HEK293 (cell line): ENCODE data around the gene SETD7.

Experiments used
- GFI1B ChIP-seq: fragments of 450-650 bp; formaldehyde crosslinking; IDR thresholded peaks from 2 replicates; pipeline ENCODE4 v1.5.1; 2016; ENCODE audit warnings: missing biosample characterization, missing genetic modification characterization
- HOXA7 ChIP-seq: sonication (generic); formaldehyde crosslinking; IDR thresholded peaks from 2 replicates; pipeline ENCODE4 v1.8.1; 2022; ENCODE audit warnings: missing genetic modification reagents, borderline replicate concordance
- INSM2 ChIP-seq: fragments of 450-650 bp; formaldehyde crosslinking; IDR thresholded peaks from 2 replicates; pipeline ENCODE4 v1.5.1; 2016; ENCODE audit warnings: missing biosample characterization, missing genetic modification characterization
- KLF17 ChIP-seq: fragments of 450-650 bp; formaldehyde crosslinking; IDR thresholded peaks from 2 replicates; pipeline ENCODE4 v1.5.1; 2016; ENCODE audit warnings: missing biosample characterization, missing genetic modification characterization
- OSR2 ChIP-seq: fragments of 450-650 bp; formaldehyde crosslinking; IDR thresholded peaks from 2 replicates; pipeline ENCODE4 v1.5.1; 2016; ENCODE audit warnings: missing biosample characterization, missing genetic modification characterization
- PRDM1 ChIP-seq: fragments of 450-650 bp; formaldehyde crosslinking; IDR thresholded peaks from 2 replicates; pipeline ENCODE4; 2016; ENCODE audit warnings: missing biosample characterization, missing genetic modification characterization
- REPIN1 ChIP-seq: fragments of 450-650 bp; formaldehyde crosslinking; IDR thresholded peaks from 2 replicates; pipeline ENCODE4 v1.5.1; 2017; ENCODE audit warnings: missing biosample characterization, missing genetic modification characterization, low read depth
- SCRT2 ChIP-seq: fragments of 450-650 bp; formaldehyde crosslinking; IDR thresholded peaks from 2 replicates; pipeline ENCODE4 v1.5.1; 2016; ENCODE audit warnings: missing biosample characterization, missing genetic modification characterization
- SETDB1 ChIP-seq: IDR thresholded peaks from one replicate; pipeline ENCODE4 v1.6.1; 2017; ENCODE audit warnings: mild to moderate bottlenecking, low read length, moderate library complexity, mixed read lengths; ENCODE audit not compliant: insufficient read length
- TCF7L2 ChIP-seq: IDR thresholded peaks from 2 replicates; pipeline ENCODE4 v1.6.1; 2011; ENCODE audit warnings: low read depth, mild to moderate bottlenecking, inconsistent platforms, low read length, moderate library complexity, borderline replicate concordance
- YY2 ChIP-seq: fragments of 450-650 bp; formaldehyde crosslinking; IDR thresholded peaks from 2 replicates; pipeline ENCODE4 v1.5.1; 2016; ENCODE audit warnings: missing biosample characterization, missing genetic modification characterization
- ZBTB1 ChIP-seq: fragments of 450-650 bp; formaldehyde crosslinking; IDR thresholded peaks from 2 replicates; pipeline ENCODE4 v1.5.1; 2016; ENCODE audit warnings: missing biosample characterization, missing genetic modification characterization
- ZBTB17 ChIP-seq: fragments of 450-650 bp; formaldehyde crosslinking; IDR thresholded peaks from 2 replicates; pipeline ENCODE4 v1.5.1; 2016; ENCODE audit warnings: missing biosample characterization, missing genetic modification characterization
- ZBTB20 ChIP-seq: fragments of 450-650 bp; formaldehyde crosslinking; IDR thresholded peaks from 2 replicates; pipeline ENCODE4 v1.5.1; 2016; ENCODE audit warnings: missing biosample characterization, missing genetic modification characterization
- ZBTB6 ChIP-seq: fragments of 450-650 bp; formaldehyde crosslinking; IDR thresholded peaks from 2 replicates; pipeline ENCODE4 v1.5.1; 2017; ENCODE audit warnings: missing biosample characterization, missing genetic modification characterization
- ZFP3 ChIP-seq: fragments of 450-650 bp; formaldehyde crosslinking; IDR thresholded peaks from 2 replicates; pipeline ENCODE4 v1.5.1; 2016; ENCODE audit warnings: low read depth, missing biosample characterization, missing genetic modification characterization
- ZNF10 ChIP-seq: fragments of 450-650 bp; formaldehyde crosslinking; IDR thresholded peaks from 2 replicates; pipeline ENCODE4 v1.5.1; 2017; ENCODE audit warnings: missing biosample characterization, missing genetic modification characterization
- ZNF157 ChIP-seq: fragments of 450-650 bp; formaldehyde crosslinking; IDR thresholded peaks from 2 replicates; pipeline ENCODE4 v1.5.1; 2016; ENCODE audit warnings: missing biosample characterization, missing genetic modification characterization
- ZNF19 ChIP-seq: fragments of 450-650 bp; formaldehyde crosslinking; IDR thresholded peaks from 2 replicates; pipeline ENCODE4; 2016; ENCODE audit warnings: missing biosample characterization, missing genetic modification characterization, low read depth
- ZNF26 ChIP-seq: fragments of 450-650 bp; formaldehyde crosslinking; IDR thresholded peaks from 2 replicates; pipeline ENCODE4 v1.5.1; 2016; ENCODE audit warnings: missing biosample characterization, missing genetic modification characterization
- ZNF354C ChIP-seq: fragments of 450-650 bp; formaldehyde crosslinking; IDR thresholded peaks from 2 replicates; pipeline ENCODE4 v1.5.1; 2016; ENCODE audit warnings: missing biosample characterization, missing genetic modification characterization, low read depth, borderline replicate concordance
- ZNF366 ChIP-seq: fragments of 450-650 bp; formaldehyde crosslinking; conservative IDR thresholded peaks from 2 replicates; pipeline ENCODE4 v1.5.1; 2016; ENCODE audit warnings: missing biosample characterization, missing genetic modification characterization
- ZNF391 ChIP-seq: fragments of 450-650 bp; formaldehyde crosslinking; IDR thresholded peaks from 2 replicates; pipeline ENCODE4 v1.5.1; 2016; ENCODE audit warnings: low read depth, missing biosample characterization, missing genetic modification characterization, borderline replicate concordance
- ZNF394 ChIP-seq: fragments of 450-650 bp; formaldehyde crosslinking; IDR thresholded peaks from 2 replicates; pipeline ENCODE4 v1.5.1; 2016; ENCODE audit warnings: missing biosample characterization, missing genetic modification characterization, mild to moderate bottlenecking, moderate library complexity, borderline replicate concordance
- ZNF513 ChIP-seq: fragments of 450-650 bp; IDR thresholded peaks from 2 replicates; pipeline ENCODE4 v1.5.1; 2018; ENCODE audit warnings: missing biosample characterization, missing genetic modification characterization
- ZNF530 ChIP-seq: fragments of 450-650 bp; formaldehyde crosslinking; IDR thresholded peaks from 2 replicates; pipeline ENCODE4 v1.5.1; 2016; ENCODE audit warnings: low read depth, missing biosample characterization, missing genetic modification characterization
- ZNF560 ChIP-seq: fragments of 450-650 bp; formaldehyde crosslinking; IDR thresholded peaks from 2 replicates; pipeline ENCODE4 v1.5.1; 2017; ENCODE audit warnings: missing biosample characterization, missing genetic modification characterization, borderline replicate concordance
- ZNF600 ChIP-seq: fragments of 450-650 bp; formaldehyde crosslinking; IDR thresholded peaks from 2 replicates; pipeline ENCODE4 v1.5.1; 2016; ENCODE audit warnings: missing biosample characterization, missing genetic modification characterization
- ZNF645 ChIP-seq: fragments of 450-650 bp; formaldehyde crosslinking; IDR thresholded peaks from 2 replicates; pipeline ENCODE4; 2016; ENCODE audit warnings: missing biosample characterization, missing genetic modification characterization
- ZNF664 ChIP-seq: fragments of 450-650 bp; formaldehyde crosslinking; IDR thresholded peaks from 2 replicates; pipeline ENCODE4 v1.5.1; 2016; ENCODE audit warnings: missing biosample characterization, missing genetic modification characterization
- ZNF692 ChIP-seq: fragments of 450-650 bp; formaldehyde crosslinking; IDR thresholded peaks from 2 replicates; pipeline ENCODE4 v1.5.1; 2016; ENCODE audit warnings: missing biosample characterization, missing genetic modification characterization
- ZNF76 ChIP-seq: fragments of 450-650 bp; formaldehyde crosslinking; IDR thresholded peaks from 2 replicates; pipeline ENCODE4; 2016; ENCODE audit warnings: low read depth, missing biosample characterization, missing genetic modification characterization, borderline replicate concordance
- ZNF843 ChIP-seq: fragments of 450-650 bp; formaldehyde crosslinking; IDR thresholded peaks from 2 replicates; pipeline ENCODE4 v1.5.1; 2016; ENCODE audit warnings: missing biosample characterization, missing genetic modification characterization

Gene SETD7

GRCh38 chr4:139559089-139559479 lies 3.1 kb upstream of the SETD7 start (continued):
- TF ChIP-seq REPIN1 (tag by site-specific recombination) = no peak
- no peak for TF ChIP-seq ZNF10 (tag by site-specific recombination)
- TF ChIP-seq KLF17 = no peak
- TF ChIP-seq SETDB1 = no peak
- no peak for TF ChIP-seq ZNF513 (tag by site-specific recombination)
- TF ChIP-seq ZNF76 (tag by site-specific recombination) = no peak
- no peak for TF ChIP-seq HOXA7 (CRISPR knock-in tag)
- TF ChIP-seq ZNF560 (tag by site-specific recombination) = no peak
- TF ChIP-seq ZNF394 (tag by site-specific recombination) = no peak
- no peak for TF ChIP-seq ZFP3 (tag by site-specific recombination)
- TF ChIP-seq ZNF530 (tag by site-specific recombination) = no peak
- TF ChIP-seq ZNF692 (tag by site-specific recombination) = 0 out of 2 replicates have a peak, but pooled peaks have one; percentile 25
- TF ChIP-seq ZNF664 = no peak
- no peak for TF ChIP-seq ZNF391 (tag by site-specific recombination)
- TF ChIP-seq ZNF157 = no peak
- peak; percentile 78 for TF ChIP-seq OSR2
- TF ChIP-seq ZNF366 (tag by site-specific recombination) = no peak
- TF ChIP-seq ZNF600 (tag by site-specific recombination) = peak; percentile 56
- TF ChIP-seq ZBTB17 = peak; percentile 72
- TF ChIP-seq GFI1B = no peak
- no peak for TF ChIP-seq ZNF843 (tag by site-specific recombination)
- TF ChIP-seq PRDM1 (tag by site-specific recombination) = peak; percentile 61; the same call in 1 of the 2 replicates
- no peak for TF ChIP-seq ZNF354C (tag by site-specific recombination)
- TF ChIP-seq ZNF26 = no peak
- TF ChIP-seq ZBTB20 (tag by site-specific recombination) = 0 out of 2 replicates have a peak, but pooled peaks have one; percentile 18
- no peak for TF ChIP-seq YY2
- TF ChIP-seq SCRT2 = no peak
- TF ChIP-seq ZNF19 (tag by site-specific recombination) = no peak
- no peak for TF ChIP-seq TCF7L2
- TF ChIP-seq ZBTB6 (tag by site-specific recombination) = no peak
- TF ChIP-seq ZNF645 (tag by site-specific recombination) = no peak
- TF ChIP-seq INSM2 (tag by site-specific recombination) = no peak
- no peak for TF ChIP-seq ZBTB1 (tag by site-specific recombination)
